ENCODE measurements around the gene ADAT1. TPM values are rescaled to one million over a fixed set of nuclear protein-coding genes. Genes with fewer than 3 reads are reported as not detected.

The ADAT1 gene, protein sequence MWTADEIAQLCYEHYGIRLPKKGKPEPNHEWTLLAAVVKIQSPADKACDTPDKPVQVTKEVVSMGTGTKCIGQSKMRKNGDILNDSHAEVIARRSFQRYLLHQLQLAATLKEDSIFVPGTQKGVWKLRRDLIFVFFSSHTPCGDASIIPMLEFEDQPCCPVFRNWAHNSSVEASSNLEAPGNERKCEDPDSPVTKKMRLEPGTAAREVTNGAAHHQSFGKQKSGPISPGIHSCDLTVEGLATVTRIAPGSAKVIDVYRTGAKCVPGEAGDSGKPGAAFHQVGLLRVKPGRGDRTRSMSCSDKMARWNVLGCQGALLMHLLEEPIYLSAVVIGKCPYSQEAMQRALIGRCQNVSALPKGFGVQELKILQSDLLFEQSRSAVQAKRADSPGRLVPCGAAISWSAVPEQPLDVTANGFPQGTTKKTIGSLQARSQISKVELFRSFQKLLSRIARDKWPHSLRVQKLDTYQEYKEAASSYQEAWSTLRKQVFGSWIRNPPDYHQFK
- total RNA-seq (2014; rRNA removed; shearing (Covaris generic); ENCODE audit: low replicate concordance) = 47.3 and 56.2 TPM in 2 replicates

DNA sequence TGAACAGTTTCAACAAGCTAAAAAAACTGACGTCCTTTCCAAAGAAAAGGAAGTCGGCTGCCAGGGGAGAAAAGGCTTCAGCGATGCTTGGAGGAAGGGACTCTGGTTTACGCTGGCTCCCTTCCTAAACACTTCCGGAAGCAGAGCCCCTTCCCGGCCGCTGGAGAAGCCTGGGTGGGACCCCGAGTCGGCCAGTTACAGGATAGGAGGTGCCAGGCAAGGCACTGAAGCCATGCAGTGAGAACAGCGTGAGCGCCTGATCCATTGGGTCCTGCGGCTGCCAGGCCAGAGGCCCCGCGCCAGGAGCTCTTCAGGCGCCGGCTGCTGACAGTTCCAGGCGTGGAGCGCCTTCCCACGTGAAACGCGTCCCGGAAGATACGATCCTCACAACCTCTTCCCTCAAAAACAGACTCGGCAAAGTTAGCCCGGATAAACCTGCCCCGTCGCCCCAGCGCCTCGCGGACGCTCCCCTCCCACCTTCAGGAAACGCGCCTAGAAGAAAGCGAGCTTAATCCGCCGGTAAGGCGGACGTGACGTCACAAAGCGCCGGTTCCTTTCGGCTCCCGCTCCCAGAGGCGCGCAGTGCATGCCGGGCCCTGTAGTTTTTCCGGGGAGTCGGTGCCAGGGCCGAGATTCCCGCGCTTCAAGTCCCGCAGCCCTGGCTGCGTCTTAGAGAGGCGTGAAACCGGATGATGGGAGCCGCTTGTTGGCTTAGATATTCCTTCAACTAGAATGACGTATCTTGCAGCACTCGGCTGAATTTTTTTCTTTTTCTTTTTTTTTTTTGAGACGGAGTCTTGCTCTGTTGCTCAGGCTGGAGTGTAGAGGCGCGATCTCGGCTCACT lies at the start of gene ADAT1:
Gene ADAT1 (minus strand): TSS at position 521 of the 845 bp plus-strand sequence. CDS start 2,482 bp downstream, outside the sequence.
- in situ Hi-C loops (cut with HindIII; ENCODE audit: low pct_unique_long_range_greater_than_20kb, low sequenced_read_pairs) = no loop called here

DNA sequence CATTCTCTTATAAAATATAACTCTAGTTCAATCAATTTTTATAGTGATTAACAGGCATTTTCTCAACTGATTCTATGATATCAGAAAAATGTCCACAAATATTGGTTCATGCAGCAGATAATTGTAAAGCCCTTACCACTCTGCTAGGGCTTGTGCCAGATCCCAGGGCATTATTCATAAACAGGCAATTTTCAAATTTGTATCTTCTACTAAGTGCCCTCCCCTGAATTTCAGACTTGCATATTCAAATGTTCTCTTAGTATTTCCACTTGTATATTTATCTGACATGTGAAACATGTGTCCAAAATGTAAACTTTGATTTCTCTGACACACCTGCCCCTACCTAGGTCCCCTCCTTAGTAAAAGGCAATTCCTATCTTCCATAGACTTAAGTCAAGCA lies 44.4 kb upstream of the ADAT1 start:
- in situ Hi-C loops (cut with HindIII; ENCODE audit: low pct_unique_long_range_greater_than_20kb, low sequenced_read_pairs) = no loop called here
- DNase-seq (ENCODE audit: low read depth) = no peak

More for the DNA sequence above, at the start of gene ADAT1:
- DNase-seq (ENCODE audit: low read depth) = peak; percentile 97

DNA sequence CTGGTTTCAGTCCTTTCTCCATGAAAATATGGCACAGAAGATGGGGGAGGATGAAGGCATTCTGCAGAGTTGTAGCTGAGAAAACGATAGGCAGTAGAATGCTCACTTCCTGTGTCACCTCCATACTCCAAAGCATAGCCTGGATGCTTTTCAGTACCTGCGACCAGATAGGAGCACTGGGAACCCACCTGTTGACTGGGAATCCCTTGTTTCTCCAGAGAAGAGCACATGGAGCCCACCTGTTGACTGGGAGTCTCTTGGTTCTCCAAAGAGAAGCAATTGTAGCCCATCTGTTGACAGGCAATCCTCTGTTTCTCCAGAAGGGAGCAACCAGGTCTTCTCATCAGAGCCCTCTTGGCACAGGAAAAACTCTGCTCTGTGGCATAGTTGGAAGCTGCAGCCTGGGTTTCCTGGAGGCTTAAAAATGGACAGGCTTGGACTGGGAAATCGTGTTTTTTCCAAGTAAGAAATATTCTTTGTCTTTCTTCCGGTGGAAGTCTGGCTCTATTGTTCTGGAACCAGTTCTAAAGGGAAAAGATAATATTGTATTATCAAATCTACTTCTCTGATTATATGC lies 37.7 kb upstream of the ADAT1 start:
- in situ Hi-C loops (cut with HindIII; ENCODE audit: low pct_unique_long_range_greater_than_20kb, low sequenced_read_pairs) = no loop called here
- no peak for DNase-seq (ENCODE audit: low read depth)

DNA sequence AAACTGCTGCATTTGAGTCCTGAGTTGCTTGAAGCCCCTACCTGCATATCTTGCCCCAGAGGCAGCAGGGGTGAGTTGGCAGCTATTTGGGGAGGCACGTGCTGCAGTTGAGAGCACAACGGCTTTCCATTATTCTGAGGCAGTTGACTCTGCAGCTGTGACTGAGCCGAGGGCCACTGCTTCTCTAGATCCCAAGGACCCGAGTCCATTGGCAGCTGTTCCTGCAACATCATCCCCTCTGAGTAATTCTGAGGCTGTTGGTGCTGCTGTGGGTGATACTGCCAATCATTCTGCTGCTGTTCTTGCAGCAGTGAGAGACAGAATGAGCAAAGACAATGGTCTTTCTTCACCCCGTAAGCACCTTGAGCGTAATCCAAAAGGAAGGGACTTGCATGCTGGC lies 37.2 kb upstream of the ADAT1 start:
- DNase-seq (ENCODE audit: low read depth) = no peak
- in situ Hi-C loops (cut with HindIII; ENCODE audit: low pct_unique_long_range_greater_than_20kb, low sequenced_read_pairs) = no loop called here

DNA sequence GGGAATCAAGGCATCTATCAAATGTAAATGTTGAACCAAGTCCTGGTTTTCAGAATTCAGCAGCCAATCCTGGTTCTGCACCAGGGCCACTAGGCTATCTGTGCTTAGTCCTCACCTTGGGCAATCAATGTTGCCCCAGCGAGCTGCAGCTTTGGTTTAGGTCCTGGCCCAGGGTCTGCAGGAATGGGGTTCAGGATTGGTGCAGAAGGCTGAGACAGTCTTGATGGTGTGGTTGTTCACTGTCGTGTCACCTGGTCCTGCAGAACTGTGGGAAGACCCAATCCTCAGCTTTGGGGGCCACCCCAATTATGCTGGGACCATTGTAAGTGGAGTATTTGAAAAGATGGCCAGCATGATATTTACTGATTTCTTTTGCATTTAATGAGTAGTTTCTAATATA lies 35.1 kb upstream of the ADAT1 start:
- in situ Hi-C loops (cut with HindIII; ENCODE audit: low pct_unique_long_range_greater_than_20kb, low sequenced_read_pairs) = no loop called here
- DNase-seq (ENCODE audit: low read depth) = no peak

DNA sequence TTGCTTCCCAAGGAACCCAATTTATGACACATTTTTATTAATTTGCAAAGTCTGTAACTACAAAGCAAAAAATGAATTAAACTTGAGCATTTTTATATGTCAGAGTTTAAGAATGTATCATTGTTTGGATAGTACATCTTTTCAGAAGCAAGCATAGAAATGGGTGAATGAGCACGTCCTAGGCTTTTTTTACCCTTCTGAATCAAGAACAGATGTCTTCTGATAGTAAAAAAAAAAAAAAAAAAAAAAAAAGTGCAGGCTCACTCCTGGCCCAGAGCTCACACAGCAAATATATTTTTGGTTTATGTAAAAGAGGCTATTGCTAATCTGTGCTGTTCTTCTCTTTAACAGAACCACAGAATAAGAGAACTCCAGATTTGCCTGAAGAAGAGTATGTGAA lies 30.8 kb upstream of the ADAT1 start:
- in situ Hi-C loops (cut with HindIII; ENCODE audit: low pct_unique_long_range_greater_than_20kb, low sequenced_read_pairs) = no loop called here
- DNase-seq (ENCODE audit: low read depth) = no peak

DNA sequence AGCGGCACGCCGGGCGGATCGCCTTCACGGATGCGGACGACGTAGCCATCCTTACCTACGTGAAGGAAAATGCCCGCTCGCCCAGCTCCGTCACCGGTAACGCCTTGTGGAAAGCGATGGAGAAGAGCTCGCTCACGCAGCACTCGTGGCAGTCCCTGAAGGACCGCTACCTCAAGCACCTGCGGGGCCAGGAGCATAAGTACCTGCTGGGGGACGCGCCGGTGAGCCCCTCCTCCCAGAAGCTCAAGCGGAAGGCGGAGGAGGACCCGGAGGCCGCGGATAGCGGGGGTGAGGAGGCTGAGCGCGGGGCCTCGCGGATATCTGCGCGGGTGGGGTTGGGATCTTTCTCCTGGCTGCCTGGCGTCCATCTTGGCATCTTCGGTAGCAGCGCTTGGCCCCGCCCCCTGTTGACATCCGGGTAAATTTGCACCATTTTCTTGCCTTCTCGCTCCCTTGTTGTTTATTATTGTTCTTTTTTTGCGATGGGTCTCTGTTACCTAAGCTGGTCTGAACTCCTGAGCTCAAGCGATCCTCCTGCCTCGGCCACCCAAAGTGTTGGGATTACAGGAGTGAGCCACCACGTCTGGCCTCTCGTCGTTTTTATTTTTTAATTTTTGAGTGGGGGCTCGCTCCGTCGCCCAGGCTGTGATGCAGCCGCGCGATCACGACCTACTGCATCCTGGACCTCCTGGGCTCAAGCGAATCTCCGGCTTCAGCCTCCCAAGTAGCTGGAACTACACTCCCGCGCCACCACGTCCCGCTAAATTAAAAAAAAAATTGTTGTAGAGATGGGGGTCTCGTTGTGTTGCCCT lies 25.4 kb upstream of the ADAT1 start:
- in situ Hi-C loops (cut with HindIII; ENCODE audit: low pct_unique_long_range_greater_than_20kb, low sequenced_read_pairs) = no loop called here
- DNase-seq (ENCODE audit: low read depth) = peak; percentile 70

DNA sequence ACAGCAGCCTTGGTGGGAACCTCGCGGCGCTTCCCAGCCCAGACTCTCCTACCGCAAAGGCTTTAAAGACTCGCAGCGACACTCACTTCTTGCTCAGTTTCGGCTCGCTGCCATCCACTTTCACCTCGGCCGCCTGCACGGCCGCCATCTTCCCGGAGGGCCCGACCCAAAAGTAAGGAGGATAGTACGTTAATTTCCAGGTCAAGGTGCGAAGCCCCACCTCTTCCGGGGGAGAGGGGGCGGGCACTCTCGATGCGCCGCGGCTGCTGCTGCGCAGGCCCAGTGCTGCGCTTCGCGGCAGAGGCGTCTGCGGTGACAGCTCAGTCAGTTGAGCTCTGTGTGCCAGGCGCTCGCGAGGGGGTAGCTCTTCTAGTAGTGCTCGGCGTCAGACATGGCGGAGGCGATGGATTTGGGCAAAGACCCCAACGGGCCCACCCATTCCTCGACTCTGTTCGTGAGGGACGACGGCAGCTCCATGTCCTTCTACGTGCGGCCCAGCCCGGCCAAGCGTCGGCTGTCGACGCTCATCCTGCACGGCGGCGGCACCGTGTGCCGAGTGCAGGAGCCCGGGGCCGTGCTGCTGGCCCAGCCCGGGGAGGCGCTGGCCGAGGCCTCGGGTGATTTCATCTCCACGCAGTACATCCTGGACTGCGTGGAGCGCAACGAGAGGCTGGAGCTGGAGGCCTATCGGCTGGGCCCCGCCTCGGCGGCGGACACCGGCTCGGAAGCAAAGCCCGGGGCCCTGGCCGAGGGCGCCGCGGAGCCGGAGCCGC lies 24.6 kb upstream of the ADAT1 start, which contains the start of the genes KARS1 and TERF2IP:
Gene KARS1 (minus strand): TSS at position 174 of the 773 bp plus-strand sequence. CDS start 26 bp downstream, at position 148.
Gene TERF2IP (plus strand): TSS at position 282 of the 773 bp plus-strand sequence. CDS start 110 bp downstream, at position 392.
- in situ Hi-C loops (cut with HindIII; ENCODE audit: low pct_unique_long_range_greater_than_20kb, low sequenced_read_pairs) = no loop called here
- peak; percentile 93 for DNase-seq (ENCODE audit: low read depth)

DNA sequence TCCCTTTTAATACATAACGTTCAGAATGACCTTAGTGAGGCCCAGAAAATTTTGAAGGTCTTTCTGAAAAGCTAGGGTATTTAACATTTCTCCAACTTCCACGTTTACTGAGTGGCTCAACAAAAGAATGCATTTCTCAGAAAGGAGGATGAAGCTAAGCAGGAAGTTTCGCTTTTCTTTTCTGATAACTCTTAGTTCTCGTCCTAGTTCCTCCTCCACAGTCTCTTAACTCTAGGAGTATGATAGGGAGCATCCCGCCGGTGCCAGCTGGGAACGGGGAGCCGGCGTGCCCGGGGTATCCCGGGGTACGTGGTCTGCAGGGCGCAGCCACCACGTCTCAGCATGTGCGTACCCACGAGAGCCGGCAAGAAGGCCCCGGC lies 24.0 kb upstream of the ADAT1 start:
- no peak for DNase-seq (ENCODE audit: low read depth)
- in situ Hi-C loops (cut with HindIII; ENCODE audit: low pct_unique_long_range_greater_than_20kb, low sequenced_read_pairs) = no loop called here

DNA sequence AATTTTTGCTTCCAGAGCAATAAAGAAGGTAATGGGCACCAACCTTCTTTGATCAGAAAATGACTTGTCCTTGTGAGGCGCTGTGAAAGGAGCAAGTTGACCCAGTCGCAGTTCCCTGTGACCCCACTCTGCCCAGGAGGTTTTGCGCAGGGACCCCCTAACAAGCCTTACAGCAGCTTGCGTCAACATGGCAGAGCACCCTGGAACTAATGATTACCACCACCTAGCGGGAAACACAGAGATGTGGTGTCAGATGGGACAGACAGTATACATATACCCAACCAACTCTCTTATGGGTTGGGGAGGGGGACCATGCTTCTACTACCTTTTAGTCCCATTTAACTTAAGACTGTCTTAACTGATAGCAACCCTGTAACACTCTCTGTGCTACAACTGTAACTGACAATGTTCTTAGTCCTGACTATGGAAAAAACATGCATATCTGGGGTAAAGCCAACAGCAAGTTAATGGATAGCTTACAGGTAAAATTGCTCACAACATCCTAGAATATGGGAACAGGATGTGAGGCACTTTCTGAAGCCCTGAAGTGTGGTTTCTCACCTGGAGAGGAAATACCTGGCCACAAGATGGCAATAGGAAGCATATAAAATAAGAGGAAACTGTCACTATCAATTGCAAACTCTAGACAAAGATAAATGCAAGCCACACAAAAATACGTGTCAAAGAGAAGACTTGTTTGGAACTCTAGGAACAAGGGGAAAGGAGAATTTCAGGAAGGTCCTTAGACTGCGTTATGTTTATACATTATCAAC lies 21.3 kb upstream of the ADAT1 start:
- DNase-seq (ENCODE audit: low read depth) = no peak
- in situ Hi-C loops (cut with HindIII; ENCODE audit: low pct_unique_long_range_greater_than_20kb, low sequenced_read_pairs) = no loop called here

DNA sequence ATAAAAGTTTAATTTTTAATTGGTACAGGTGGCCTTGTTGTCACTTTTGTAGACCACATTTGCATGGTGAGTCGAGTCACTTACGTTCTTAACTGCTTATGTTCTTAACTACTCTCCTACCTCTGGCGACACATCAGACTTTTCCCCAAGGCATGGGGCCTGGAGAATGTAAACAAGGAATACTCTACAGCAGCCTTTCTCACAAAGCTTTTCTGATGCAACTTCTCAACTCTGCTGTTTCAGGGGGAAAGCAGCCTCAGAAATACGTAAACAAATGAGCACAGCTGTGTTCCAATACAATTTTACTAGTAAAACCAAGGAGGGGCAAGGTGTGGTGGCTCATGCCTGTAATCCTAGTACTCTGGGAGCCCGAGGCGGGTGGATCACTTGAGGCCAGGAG lies 17.5 kb upstream of the ADAT1 start:
- DNase-seq (ENCODE audit: low read depth) = no peak
- in situ Hi-C loops (cut with HindIII; ENCODE audit: low pct_unique_long_range_greater_than_20kb, low sequenced_read_pairs) = no loop called here

DNA sequence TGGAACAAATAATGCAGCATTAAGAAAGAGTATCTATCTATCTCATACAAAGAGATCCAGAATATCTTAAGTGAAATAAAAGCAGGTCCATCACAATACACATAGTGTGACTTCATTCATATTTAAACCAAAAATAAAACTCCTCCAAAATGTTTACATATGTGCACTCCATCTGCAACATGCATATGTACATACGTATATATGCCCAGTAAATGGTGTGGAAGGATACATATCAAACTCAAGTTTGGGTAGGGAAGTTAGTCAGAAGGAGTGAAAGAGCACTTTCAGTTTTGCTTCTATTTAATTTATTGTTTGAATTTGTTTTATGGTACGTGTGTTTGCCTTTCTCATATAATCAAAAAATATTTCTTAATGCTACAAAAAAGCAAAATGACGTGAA lies 12.0 kb upstream of the ADAT1 start:
- in situ Hi-C loops (cut with HindIII; ENCODE audit: low pct_unique_long_range_greater_than_20kb, low sequenced_read_pairs) = no loop called here
- no peak for DNase-seq (ENCODE audit: low read depth)

DNA sequence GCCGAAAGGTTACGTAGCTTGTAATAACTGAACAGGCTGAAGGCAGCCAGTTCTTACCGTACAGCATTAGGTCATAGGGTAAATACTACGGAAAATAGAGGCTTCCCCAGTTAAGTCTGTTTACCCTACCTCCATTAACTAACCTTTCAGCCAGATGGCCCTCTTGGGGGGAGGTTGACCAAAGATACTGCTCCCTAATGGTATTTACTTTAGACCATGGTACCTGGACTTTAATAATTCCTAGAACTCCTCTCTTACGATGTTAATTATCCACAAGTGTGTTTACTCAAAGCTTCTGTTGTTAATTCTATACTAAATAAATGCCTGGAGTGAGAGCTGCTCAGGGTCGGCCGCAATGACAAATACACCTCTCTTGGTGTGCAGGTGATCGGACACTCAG lies 9.8 kb upstream of the ADAT1 start:
- no peak for DNase-seq (ENCODE audit: low read depth)
- in situ Hi-C loops (cut with HindIII; ENCODE audit: low pct_unique_long_range_greater_than_20kb, low sequenced_read_pairs) = no loop called here

DNA sequence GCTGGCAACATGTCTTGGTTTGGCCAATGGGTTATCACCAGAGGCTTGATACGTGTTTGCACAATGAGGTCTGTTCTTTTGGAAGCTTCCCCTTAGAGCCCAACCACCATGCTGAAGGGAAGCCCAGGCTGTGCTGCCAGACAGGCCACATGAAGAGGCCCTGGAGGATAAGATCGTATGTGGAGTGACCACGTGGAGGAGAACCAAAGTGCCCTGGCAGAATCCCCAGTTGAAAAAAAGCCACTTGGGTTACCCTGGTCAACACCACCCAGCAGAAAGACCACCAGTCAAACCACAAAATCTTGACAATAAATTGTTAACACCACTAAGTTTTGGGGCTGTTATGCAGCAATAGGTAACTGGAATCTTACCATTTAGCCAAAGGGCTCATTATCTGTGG lies 7.0 kb upstream of the ADAT1 start:
- in situ Hi-C loops (cut with HindIII; ENCODE audit: low pct_unique_long_range_greater_than_20kb, low sequenced_read_pairs) = no loop called here
- DNase-seq (ENCODE audit: low read depth) = no peak

DNA sequence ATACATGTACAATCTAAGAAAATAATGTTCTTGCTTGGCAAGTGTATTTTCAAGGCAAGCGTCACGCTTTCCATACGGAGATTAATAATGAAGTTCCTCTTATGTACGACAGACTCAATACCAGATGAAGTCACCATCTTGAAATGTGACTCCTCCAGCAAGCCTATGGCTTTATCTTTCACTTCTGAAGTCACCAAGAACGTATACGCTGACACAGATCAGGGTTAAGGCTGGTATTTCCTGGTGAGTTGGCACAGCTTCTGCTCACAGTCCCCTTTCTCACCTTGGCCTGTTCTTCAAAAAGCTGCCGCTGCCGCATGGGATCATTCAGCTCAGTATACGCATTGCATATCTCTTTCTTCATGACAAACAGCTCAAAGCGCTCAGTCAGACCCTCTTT lies 6.1 kb upstream of the ADAT1 start:
- DNase-seq (ENCODE audit: low read depth) = no peak
- in situ Hi-C loops (cut with HindIII; ENCODE audit: low pct_unique_long_range_greater_than_20kb, low sequenced_read_pairs) = no loop called here

DNA sequence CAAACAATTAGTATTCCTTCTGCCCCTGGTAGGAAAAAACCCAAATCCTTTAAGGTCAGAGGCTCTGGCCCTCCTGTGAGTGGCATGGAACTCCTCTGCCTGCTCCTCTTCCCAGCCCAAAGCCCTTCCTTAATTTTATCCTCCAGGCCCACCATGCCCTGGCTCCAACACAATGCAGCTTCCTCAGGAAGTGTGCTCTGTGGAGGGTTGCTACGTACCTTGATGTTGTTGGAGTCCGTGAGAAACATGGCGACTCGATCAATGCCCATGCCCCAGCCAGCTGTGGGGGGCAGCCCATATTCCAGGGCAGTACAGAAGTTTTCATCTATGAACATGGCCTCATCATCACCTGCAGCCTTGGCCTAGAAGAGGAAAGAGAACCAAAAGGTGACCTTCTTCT lies 5.3 kb upstream of the ADAT1 start:
- in situ Hi-C loops (cut with HindIII; ENCODE audit: low pct_unique_long_range_greater_than_20kb, low sequenced_read_pairs) = no loop called here
- DNase-seq (ENCODE audit: low read depth) = no peak

DNA sequence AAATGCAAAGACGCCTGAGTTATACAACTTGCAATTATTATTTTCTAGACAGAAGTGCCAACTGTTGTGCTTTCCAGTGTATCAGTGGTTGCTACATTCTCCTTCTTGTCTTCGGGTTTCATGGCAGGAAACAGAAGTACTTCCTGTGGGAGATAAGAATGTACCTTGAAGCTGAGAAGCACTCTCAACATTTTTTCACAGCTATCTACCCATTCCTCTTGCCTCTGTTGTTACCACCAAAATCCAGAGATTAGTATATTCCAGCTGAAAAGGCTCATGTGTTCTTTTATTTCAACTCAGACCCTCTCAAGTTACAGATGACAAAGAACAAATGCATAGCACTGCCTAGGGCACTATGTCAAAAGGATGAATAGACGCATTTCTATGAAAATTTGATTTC lies 4.8 kb upstream of the ADAT1 start:
- DNase-seq (ENCODE audit: low read depth) = no peak
- in situ Hi-C loops (cut with HindIII; ENCODE audit: low pct_unique_long_range_greater_than_20kb, low sequenced_read_pairs) = no loop called here

Measured in Caki2 (cell line).